H1 (cell line): Measurements from ENCODE around the gene ARL3. TPM values are rescaled to one million over a fixed set of nuclear protein-coding genes. Genes with fewer than 3 reads are reported as not detected.

ENCODE experiments used
- CTCF ChIA-PET: fragments of 300-600 bp; sonication (Branson Sonifier 250); formaldehyde crosslinking; loops from one replicate; lab custom pipeline; 2021; ENCODE audit not compliant: partially characterized antibody; lab: Charles Lee
- POLR2A ChIA-PET: fragments of 300-600 bp; sonication (Branson Sonifier 250); formaldehyde crosslinking; loops from one replicate; lab custom pipeline; 2021; ENCODE audit warnings: inconsistent platforms; ENCODE audit not compliant: partially characterized antibody; lab: Charles Lee
- DNase-seq, 2 experiments: peaks; one replicate each; pipeline versions ENCODE4 v3.0.0 to v3.0.0-alpha.2; 2010 to 2022; ENCODE audit warnings: low spot score in 2 of 2, low read depth in 1 of 2, mixed read lengths in 1 of 2
- FAIRE-seq: peaks from 2 replicates; lab custom pipeline; 2011; peaks lifted over from hg19 to GRCh38; lab: Jason Lieb, UNC
- H2AFZ ChIP-seq: 2 replicates; pipeline ENCODE4 v1.8.1; 2012; ENCODE audit warnings: low read length, inconsistent platforms
- H2AK5ac ChIP-seq: 2 replicates; pipeline ENCODE4 v1.6.1; 2013; ENCODE audit warnings: low read depth, low read length
- H2BK120ac ChIP-seq: replicated peaks from 2 replicates; pipeline ENCODE3; 2013; ENCODE audit warnings: low read depth, low read length, inconsistent platforms
- H2BK12ac ChIP-seq: 2 replicates; pipeline ENCODE4 v1.6.1; 2013; ENCODE audit warnings: low read depth, low read length
- H2BK15ac ChIP-seq: 2 replicates; pipeline ENCODE4 v1.6.1; 2013; ENCODE audit warnings: low read length
- H2BK20ac ChIP-seq: 2 replicates; pipeline ENCODE4 v1.6.1; 2013; ENCODE audit warnings: low read length
- H2BK5ac ChIP-seq: 2 replicates; pipeline ENCODE4 v1.6.1; 2013; ENCODE audit warnings: low read depth, low read length
- H3K14ac ChIP-seq: 2 replicates; pipeline ENCODE4 v1.6.1; 2013; ENCODE audit warnings: inconsistent platforms; ENCODE audit not compliant: insufficient read length
- H3K18ac ChIP-seq: 2 replicates; pipeline ENCODE4 v1.6.1; 2013; ENCODE audit warnings: low read length; ENCODE audit errors: extremely low read depth
- H3K23ac ChIP-seq: 2 replicates; pipeline ENCODE4 v1.6.1; 2013; ENCODE audit warnings: inconsistent platforms; ENCODE audit not compliant: insufficient read length
- H3K23me2 ChIP-seq: 2 replicates; pipeline ENCODE4 v1.6.1; 2013; ENCODE audit warnings: low read depth, low read length
- H3K27ac ChIP-seq: 2 replicates; pipeline ENCODE4 v1.6.1; 2011; ENCODE audit warnings: low read depth, low read length, inconsistent platforms
- H3K27me3 ChIP-seq, 4 experiments: replicated peaks in 1 of 4; 1 replicate in 1 of 4; 2 replicates in 3 of 4; pipeline versions ENCODE4 v1.6.1 to v1.8.1; 2011 to 2013; ENCODE audit warnings: low read length in 3 of 4, mild to moderate bottlenecking in 3 of 4, inconsistent platforms in 2 of 4, mixed read lengths in 2 of 4, moderate library complexity in 1 of 4; ENCODE audit not compliant: control insufficient read depth in 3 of 4, insufficient read depth in 3 of 4; ENCODE audit errors: extremely low read depth in 1 of 4
- H3K36me3 ChIP-seq, 4 experiments: 2 replicates each; pipeline versions ENCODE4 v1.6.1 to v1.8.1; 2011 to 2013; ENCODE audit warnings: mild to moderate bottlenecking in 4 of 4, low read length in 3 of 4, moderate library complexity in 2 of 4, control low read depth in 1 of 4, inconsistent platforms in 1 of 4; ENCODE audit not compliant: insufficient read depth in 4 of 4, control insufficient read depth in 2 of 4
- H3K4ac ChIP-seq: replicated peaks from 2 replicates; pipeline ENCODE3; 2013; ENCODE audit warnings: low read length, low read depth, mixed read lengths, inconsistent platforms; ENCODE audit not compliant: insufficient read length
- H3K4me1 ChIP-seq, 4 experiments: replicated peaks in 1 of 4; 1 replicate in 1 of 4; 2 replicates in 3 of 4; pipeline versions ENCODE4 v1.6.1 to v1.8.1; 2011 to 2013; ENCODE audit warnings: low read length in 3 of 4, inconsistent platforms in 2 of 4, mixed read lengths in 1 of 4; ENCODE audit not compliant: insufficient read depth in 4 of 4, control insufficient read depth in 3 of 4
- H3K4me2 ChIP-seq, 2 experiments: 2 replicates each; pipeline versions ENCODE4 v1.6.1 to v1.8.1; 2011 to 2013; ENCODE audit warnings: low read depth in 2 of 2, low read length in 2 of 2, control low read depth in 1 of 2, inconsistent platforms in 1 of 2, mild to moderate bottlenecking in 1 of 2; ENCODE audit not compliant: insufficient read depth in 1 of 2
- H3K4me3 ChIP-seq, 4 experiments: fragments of 200-600, 300-600 bp in 1 of 4; sonication (generic), shearing (Covaris generic), sonication (Bioruptor Twin) in 1 of 4; 2 replicates each; pipeline versions ENCODE4 v1.5.1 to v1.8.1; 2011 to 2016; ENCODE audit warnings: low read length in 4 of 4, low read depth in 3 of 4, control low read depth in 2 of 4, inconsistent platforms in 2 of 4, mild to moderate bottlenecking in 2 of 4, mixed read lengths in 1 of 4, moderate library complexity in 1 of 4; ENCODE audit not compliant: insufficient read depth in 2 of 4; ENCODE audit errors: extremely low read depth in 1 of 4
- H3K56ac ChIP-seq: replicated peaks from 2 replicates; pipeline ENCODE3; 2013; ENCODE audit warnings: low read depth, mild to moderate bottlenecking, mixed read lengths, low read length, inconsistent platforms; ENCODE audit not compliant: insufficient read length
- H3K79me1 ChIP-seq: 2 replicates; pipeline ENCODE4 v1.6.1; 2013; ENCODE audit warnings: low read depth, low read length, control low read depth
- H3K79me2 ChIP-seq, 2 experiments: 2 replicates each; pipeline versions ENCODE4 v1.6.1 to v1.8.1; 2012 to 2013; ENCODE audit warnings: low read length in 2 of 2, mild to moderate bottlenecking in 2 of 2, inconsistent platforms in 1 of 2; ENCODE audit not compliant: insufficient read depth in 2 of 2, control insufficient read depth in 1 of 2
- H3K9ac ChIP-seq, 4 experiments: replicated peaks in 1 of 4; 1 replicate in 1 of 4; 2 replicates in 3 of 4; pipeline versions ENCODE4 v1.6.1 to v1.8.1; 2011 to 2013; ENCODE audit warnings: low read depth in 3 of 4, low read length in 3 of 4, control low read depth in 2 of 4, mild to moderate bottlenecking in 2 of 4, moderate library complexity in 2 of 4, inconsistent platforms in 1 of 4; ENCODE audit errors: extremely low read depth in 1 of 4
- H3K9me3 ChIP-seq, 2 experiments: 2 replicates each; pipeline versions ENCODE4 v1.6.1 to v1.8.1; 2012 to 2013; ENCODE audit warnings: mild to moderate bottlenecking in 2 of 2, moderate library complexity in 2 of 2, control low read depth in 1 of 2, inconsistent platforms in 1 of 2, low read depth in 1 of 2, low read length in 1 of 2, mixed read lengths in 1 of 2; ENCODE audit not compliant: insufficient read depth in 2 of 2
- H4K20me1 ChIP-seq, 2 experiments: replicated peaks in 1 of 2; 2 replicates each; pipeline versions ENCODE3 to v1.8.1; 2011 to 2013; ENCODE audit warnings: inconsistent platforms in 2 of 2, low read length in 2 of 2, mild to moderate bottlenecking in 1 of 2; ENCODE audit not compliant: insufficient read depth in 2 of 2, control insufficient read depth in 1 of 2
- H4K5ac ChIP-seq: 2 replicates; pipeline ENCODE4 v1.6.1; 2013; ENCODE audit warnings: low read length, low read depth, mixed read lengths, inconsistent platforms; ENCODE audit not compliant: insufficient read length
- H4K8ac ChIP-seq: 2 replicates; pipeline ENCODE4 v1.8.0; 2013; ENCODE audit warnings: mild to moderate bottlenecking, moderate library complexity, low read length, inconsistent platforms; ENCODE audit not compliant: insufficient read depth; ENCODE audit errors: extremely low read depth
- H4K91ac ChIP-seq: replicated peaks from 2 replicates; pipeline ENCODE3; 2013; ENCODE audit warnings: low read length, mixed read lengths, inconsistent platforms; ENCODE audit not compliant: insufficient read length
- CEBPB ChIP-seq: IDR thresholded peaks from 2 replicates; pipeline ENCODE4 v1.6.1; 2012; ENCODE audit warnings: low read depth, low read length
- HDAC6 ChIP-seq: IDR thresholded peaks from one replicate; pipeline ENCODE4 v1.7.1; 2012; ENCODE audit warnings: low read depth, mild to moderate bottlenecking, inconsistent platforms, low read length, moderate library complexity
- WGBS, 2 experiments: shearing (Covaris generic) in 1 of 2; methylation state at CpG; one replicate each; pipeline versions ENCODE4 v1.1.6 to v1.1.7; 2013 to 2015; ENCODE audit warnings: low lambda C conversion rate in 2 of 2, mixed read lengths in 2 of 2, inconsistent platforms in 1 of 2, low coverage in 1 of 2, missing lambda C conversion rate in 1 of 2; ENCODE audit not compliant: insufficient replicate concordance in 2 of 2, insufficient coverage in 1 of 2, insufficient read length in 1 of 2; ENCODE audit errors: extremely low coverage in 1 of 2, missing lambda C conversion rate in 1 of 2; 5-methylcytosine and 5-hydroxymethylcytosine counted together
- polyA plus RNA-seq, 7 experiments: library from polyadenylated mRNA; depleted of rRNA in 3 of 7; stranded (reverse) in 5 of 7; unstranded in 2 of 7; fragments of >200 nt in 5 of 7; fragments of 200-250 nt in 2 of 7; gene quantifications; 1 replicate in 5 of 7; 2 replicates in 1 of 7; 4 replicates in 1 of 7; pipeline versions ENCODE4 v1.2.1 to v1.2.3, GENCODE V29; 2011 to 2013; ENCODE audit warnings: missing spikeins in 2 of 7, mixed read lengths in 2 of 7
- total RNA-seq: library from RNA; stranded (reverse); fragmentation: NEBNext Ultra II Directional; extraction: Animal tissue kit (Norgen Biotek cat#: 25700); gene quantifications from 2 replicates; pipeline ENCODE4 v1.2.1, GENCODE V29; 2021
- TF ChIP-seq, protein P1 (sequence below): IDR thresholded peaks from 2 replicates; pipeline ENCODE4 v1.6.1; 2011; ENCODE audit warnings: low read length, improper control_type of control experiment
- TF ChIP-seq, protein P2 (sequence below): IDR thresholded peaks from 2 replicates; pipeline ENCODE4 v1.6.1; 2012; ENCODE audit warnings: inconsistent platforms

ARL3 gene
- total and polyA plus RNA-seq, 2 of the 8 experiments (the other 6 are each of a cell fraction or from before 2014, with no cell fraction given) = 8.8 to 16.2 TPM

DNA sequence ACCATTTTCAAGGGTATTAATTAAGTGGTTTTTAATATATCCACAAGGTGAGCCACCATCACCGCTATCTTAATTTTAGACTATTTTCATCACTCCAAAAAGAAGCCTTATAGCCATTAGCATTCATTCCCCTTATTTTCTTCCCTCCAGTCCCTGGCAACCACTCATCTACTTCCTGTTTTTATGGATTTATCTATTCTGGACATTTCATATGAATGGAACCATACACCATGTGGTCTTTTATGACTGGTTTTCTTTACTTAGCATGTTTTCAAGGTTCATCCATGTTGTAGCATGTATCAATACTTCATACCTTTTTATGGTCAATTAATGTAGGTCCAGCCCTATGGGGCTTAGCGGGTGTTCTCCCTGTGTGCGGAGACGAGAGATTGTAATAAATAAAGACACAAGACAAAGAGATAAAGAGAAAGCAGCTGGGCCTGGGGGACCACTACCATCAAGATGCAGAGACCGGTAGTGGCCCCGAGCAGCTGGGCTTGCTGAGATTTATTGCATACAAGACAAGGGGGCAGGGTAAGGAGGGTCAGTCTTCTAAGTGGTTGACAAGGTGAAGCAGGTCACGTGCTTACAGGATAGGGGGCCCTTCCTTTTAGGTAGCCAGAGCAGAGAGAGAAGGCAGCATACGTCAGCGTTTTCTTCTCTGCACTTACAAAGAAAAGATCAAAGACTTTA lies 44.2 kb upstream of the ARL3 start:
- no peak overlapping the region for H4K5ac ChIP-seq
- no peaks in the 10 kb centered on the region for H3K27me3 ChIP-seq
- H3K14ac ChIP-seq = no peak overlapping the region
- H3K56ac ChIP-seq = no peak overlapping the region
- no peak overlapping the region for H2BK20ac ChIP-seq
- H3K79me2 ChIP-seq = peaks cover 0 to 3% of the 10 kb centered on the region in 2 experiments; a peak in 2 of 4 replicates
- H4K20me1 ChIP-seq = no peaks in the 10 kb centered on the region
- H4K8ac ChIP-seq = no peak overlapping the region
- FAIRE-seq (no peak), DNase-seq (no peak)
- H2BK15ac ChIP-seq = no peak overlapping the region
- ChIA-PET CTCF (no interaction called here), POLR2A (interaction anchor here (2.3 kb wide), 1 partner anchor 45 kb away, joined by 5 read pairs; no protein-coding TSS in a partner anchor)
- H4K91ac ChIP-seq = no peak overlapping the region
- H2AFZ ChIP-seq = no peak overlapping the region
- H2AK5ac ChIP-seq = no peak overlapping the region
- H3K27ac ChIP-seq = no peak overlapping the region
- H3K4me1 ChIP-seq = no peaks in the 10 kb centered on the region
- no peaks in the 10 kb centered on the region for H3K36me3 ChIP-seq
- no peak overlapping the region for H3K4me3 ChIP-seq
- 88% methylated on average over 9 of the region's 9 CpGs; no CpG with 5 or more reads in 1 of the 2 experiments for WGBS, 2 experiments
- H3K23ac ChIP-seq = no peak overlapping the region
- H3K79me1 ChIP-seq = peaks cover 3% of the 10 kb centered on the region; the same call in 1 of the 2 replicates
- H3K18ac ChIP-seq = no peak overlapping the region
- no peak overlapping the region for H2BK120ac ChIP-seq
- H3K9me3 ChIP-seq = no peaks in the 10 kb centered on the region
- no peak overlapping the region for H3K4ac ChIP-seq
- no peaks in the 10 kb centered on the region for H3K23me2 ChIP-seq
- H3K9ac ChIP-seq = no peak overlapping the region
- no peak overlapping the region for H2BK12ac ChIP-seq
- H3K4me2 ChIP-seq = no peak overlapping the region
- TF ChIP-seq, protein P1, sequence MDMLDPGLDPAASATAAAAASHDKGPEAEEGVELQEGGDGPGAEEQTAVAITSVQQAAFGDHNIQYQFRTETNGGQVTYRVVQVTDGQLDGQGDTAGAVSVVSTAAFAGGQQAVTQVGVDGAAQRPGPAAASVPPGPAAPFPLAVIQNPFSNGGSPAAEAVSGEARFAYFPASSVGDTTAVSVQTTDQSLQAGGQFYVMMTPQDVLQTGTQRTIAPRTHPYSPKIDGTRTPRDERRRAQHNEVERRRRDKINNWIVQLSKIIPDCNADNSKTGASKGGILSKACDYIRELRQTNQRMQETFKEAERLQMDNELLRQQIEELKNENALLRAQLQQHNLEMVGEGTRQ = no peak
- TF ChIP-seq, protein P2, sequence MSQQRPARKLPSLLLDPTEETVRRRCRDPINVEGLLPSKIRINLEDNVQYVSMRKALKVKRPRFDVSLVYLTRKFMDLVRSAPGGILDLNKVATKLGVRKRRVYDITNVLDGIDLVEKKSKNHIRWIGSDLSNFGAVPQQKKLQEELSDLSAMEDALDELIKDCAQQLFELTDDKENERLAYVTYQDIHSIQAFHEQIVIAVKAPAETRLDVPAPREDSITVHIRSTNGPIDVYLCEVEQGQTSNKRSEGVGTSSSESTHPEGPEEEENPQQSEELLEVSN = no peak
- no peak for TF ChIP-seq CEBPB
- TF ChIP-seq HDAC6 = no peak
- H2BK5ac ChIP-seq = no peak overlapping the region
